ENCODE measurements around the gene BRDT.

BRDT gene

DNA sequence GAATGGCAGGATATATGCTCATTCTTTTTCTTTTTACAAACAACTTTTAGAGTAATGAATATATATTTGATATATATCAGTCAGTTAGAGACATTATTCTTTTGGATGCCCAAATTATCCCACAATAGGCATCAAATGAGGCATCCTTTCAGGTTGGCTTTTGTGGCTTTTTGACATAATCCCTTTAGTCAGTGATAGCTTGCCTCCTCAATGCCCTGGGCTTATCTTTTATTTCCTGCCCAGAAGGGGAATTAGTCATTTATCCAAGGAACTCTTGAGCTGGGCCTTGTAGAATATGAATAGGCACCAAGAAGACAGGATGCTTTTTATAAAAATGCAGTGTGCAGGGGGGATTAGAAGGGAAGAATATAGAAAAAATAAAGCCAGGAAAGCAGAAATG lies 102.7 kb downstream of the BRDT start:
- no peaks in the 10 kb centered on the region for H3K4me1 ChIP-seq (ENCODE audit: low read length)
- H3K9me2 ChIP-seq (replicated peaks; ENCODE audit: insufficient read depth, low read length): no peaks in the 10 kb centered on the region
- H3K36me3 ChIP-seq (replicated peaks; ENCODE audit: insufficient read depth, low read length): no peaks in the 10 kb centered on the region
- H3K27me3 ChIP-seq (replicated peaks; ENCODE audit: insufficient read depth, low read length): no peaks in the 10 kb centered on the region
- DNase-seq: no peak
- no peak overlapping the region for H3K4me2 ChIP-seq (ENCODE audit: low read depth, low read length)
- H3K79me2 ChIP-seq (ENCODE audit: low read length): no peaks in the 10 kb centered on the region
- no peaks in the 10 kb centered on the region for H3K9me3 ChIP-seq (replicated peaks; ENCODE audit: insufficient read depth, low read length)
- H3K4me3 ChIP-seq (ENCODE audit: low read length): no peak overlapping the region
- H3K9ac ChIP-seq (ENCODE audit: low read length): no peak overlapping the region
- no peak for TF ChIP-seq EZH2phosphoT487 (IDR thresholded peaks at IDR 0.05; ENCODE audit: low read length)
- H3K27ac ChIP-seq (ENCODE audit: low read length): no peak overlapping the region
- no peak overlapping the region for H2AFZ ChIP-seq (ENCODE audit: low read length)
- H3F3A ChIP-seq (ENCODE audit: insufficient read depth, low read length): no peaks in the 10 kb centered on the region
- no peaks in the 10 kb centered on the region for H4K20me1 ChIP-seq (ENCODE audit: insufficient read depth, low read length)
